ENCODE results near the gene COL6A1.
"Not testable (repeated sequence)": the region's sequence is repeated elsewhere in the genome, so short reads cannot be mapped to it uniquely, and the experiment has no call there.

Gene COL6A1

DNA sequence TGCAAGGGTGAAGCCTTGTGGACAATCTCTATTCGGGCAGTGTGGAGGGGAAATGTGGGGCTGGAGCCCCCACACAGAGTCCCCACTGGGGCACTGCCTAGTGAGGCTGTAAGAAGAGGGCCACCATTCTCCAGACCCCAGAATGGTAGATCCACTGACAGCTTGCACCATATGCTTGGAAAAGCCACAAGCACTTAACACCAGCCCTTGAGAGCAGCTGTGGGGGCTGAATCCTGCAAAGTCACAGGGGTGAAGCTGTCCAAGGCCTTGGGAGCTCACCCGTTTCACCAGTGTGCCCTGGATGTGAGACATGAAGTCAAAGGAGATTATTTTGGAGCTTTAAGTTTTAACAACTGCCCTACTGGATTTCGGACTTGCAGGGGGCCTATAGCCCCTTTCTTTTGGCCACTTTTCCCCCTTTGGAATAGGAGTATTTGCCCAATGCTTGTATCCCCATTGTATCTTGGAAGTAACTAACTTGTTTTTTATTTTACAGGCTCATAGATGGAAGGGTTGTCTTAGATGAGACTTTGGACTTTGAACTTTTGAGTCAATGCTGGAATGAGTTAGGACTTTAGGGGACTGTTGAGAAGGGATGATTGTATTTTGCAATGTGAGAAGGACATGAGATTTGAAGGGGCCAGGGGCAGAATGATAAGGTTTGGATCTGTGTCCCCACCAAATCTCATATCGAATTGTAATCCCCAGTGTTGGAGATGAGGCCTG lies 16.3 kb upstream of the COL6A1 start:
- no peak for DNase-seq (ENCODE audit: low spot score)

DNA sequence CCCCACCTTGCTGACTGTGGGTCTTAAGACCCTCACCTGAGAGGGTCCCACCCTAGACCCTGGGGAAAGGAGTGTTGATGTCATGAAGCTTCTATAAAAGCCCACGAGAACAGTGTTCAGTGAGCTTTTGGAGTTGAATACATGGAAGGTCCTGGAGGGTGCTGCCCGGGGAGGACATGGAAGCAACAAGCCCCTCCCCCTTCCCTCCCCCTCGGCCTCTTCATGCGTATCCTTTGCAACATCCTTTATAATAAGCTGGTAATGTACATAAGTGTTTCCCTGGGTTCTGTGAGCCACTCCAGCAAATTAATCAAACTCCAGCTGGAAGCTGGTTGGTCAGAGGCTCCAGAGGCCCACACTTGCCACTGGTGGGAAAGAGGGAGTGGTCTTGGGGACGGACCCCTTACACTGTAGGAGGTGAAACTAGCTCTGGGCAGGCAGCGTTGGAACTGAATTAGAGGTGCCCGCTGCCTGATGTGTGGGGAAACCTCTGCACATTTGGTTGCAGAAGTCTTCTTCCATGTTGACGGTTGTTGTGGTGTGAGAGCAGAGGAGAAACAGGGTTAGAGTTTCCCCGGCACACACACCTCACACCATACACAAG lies 14.7 kb upstream of the COL6A1 start:
- DNase-seq (ENCODE audit: low spot score): no peak

DNA sequence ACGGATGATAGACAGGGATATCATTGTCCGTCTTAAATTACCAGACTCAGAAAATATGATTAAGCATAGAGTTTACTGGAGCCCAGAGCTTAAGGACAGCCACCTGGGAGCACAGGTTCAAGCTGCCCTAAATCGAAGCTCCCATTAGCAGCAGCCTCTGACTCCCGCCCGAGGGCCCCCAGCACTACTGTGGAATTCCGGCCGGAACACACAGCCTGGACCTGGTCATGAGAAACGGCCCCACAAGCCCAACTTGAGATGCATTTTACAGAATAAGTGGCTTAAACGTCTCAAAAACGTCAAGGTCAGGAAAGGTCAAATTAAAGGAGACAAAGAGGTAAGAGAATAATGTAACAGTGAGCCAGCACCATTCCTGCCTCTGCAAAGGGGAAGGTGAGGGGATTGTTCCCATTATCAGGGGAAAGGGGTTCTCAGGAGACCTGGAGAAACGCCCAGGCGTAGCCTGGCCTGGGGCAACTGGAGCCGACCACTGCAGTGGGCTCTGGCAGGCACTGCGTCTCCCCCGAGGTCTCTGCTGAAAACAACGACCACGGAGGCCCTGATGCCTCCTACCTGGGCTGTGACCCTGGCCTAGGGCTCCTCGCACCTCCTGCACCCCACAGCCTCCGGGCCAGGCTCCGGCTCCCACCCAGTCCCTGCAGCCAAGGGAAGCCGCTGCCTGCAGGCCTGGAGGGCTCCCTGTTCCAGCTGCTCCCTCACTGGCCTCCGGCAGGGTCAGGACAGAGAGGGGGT lies 11.5 kb upstream of the COL6A1 start:
- DNase-seq (ENCODE audit: low spot score): no peak

DNA sequence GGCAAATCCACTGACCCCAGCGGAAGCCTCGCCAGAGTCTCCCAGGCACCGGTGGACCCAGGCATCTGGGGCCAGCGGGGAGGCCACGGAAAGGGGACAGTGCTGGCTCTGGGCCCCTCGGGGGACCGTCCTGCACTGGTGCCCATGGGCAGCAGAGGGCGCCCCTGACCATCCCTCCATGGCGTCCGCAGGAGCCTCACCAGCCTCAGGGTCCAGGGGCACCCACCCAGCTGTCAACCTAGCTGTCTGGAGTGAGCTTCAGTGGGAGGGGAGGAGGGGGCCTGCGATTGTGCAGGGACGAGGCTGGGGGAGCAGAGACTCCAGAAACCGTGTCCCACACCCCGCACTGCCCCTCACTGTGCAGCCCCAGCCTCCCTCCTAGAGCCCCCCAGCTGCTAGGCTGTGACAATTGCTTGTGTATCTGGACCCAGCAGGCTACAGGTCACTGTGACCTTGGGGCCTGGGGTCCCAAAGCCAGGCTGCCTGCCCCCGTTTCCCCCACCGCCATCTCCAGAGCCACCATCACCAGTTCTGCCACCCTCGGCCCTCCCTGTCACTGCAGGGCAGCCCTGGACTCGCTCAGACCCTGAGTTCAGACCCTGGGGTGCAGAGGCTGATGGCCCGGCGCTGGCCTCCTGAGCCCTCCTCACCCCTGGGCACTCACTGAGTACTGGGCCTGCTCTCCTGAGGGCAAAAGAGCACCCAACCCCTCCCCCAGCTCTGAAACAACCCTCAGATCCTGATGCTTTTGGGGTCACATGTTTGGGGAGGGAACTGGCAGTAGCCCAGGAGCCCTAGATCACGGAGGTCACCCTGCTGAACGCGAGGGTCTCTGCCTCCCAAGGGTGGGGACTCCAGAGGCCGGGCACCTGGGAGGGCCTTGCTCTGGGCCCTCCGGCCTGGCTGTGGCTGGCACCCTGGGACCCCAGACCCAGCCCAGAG lies 10.6 kb upstream of the COL6A1 start:
- DNase-seq (ENCODE audit: low spot score): peak; percentile 85

DNA sequence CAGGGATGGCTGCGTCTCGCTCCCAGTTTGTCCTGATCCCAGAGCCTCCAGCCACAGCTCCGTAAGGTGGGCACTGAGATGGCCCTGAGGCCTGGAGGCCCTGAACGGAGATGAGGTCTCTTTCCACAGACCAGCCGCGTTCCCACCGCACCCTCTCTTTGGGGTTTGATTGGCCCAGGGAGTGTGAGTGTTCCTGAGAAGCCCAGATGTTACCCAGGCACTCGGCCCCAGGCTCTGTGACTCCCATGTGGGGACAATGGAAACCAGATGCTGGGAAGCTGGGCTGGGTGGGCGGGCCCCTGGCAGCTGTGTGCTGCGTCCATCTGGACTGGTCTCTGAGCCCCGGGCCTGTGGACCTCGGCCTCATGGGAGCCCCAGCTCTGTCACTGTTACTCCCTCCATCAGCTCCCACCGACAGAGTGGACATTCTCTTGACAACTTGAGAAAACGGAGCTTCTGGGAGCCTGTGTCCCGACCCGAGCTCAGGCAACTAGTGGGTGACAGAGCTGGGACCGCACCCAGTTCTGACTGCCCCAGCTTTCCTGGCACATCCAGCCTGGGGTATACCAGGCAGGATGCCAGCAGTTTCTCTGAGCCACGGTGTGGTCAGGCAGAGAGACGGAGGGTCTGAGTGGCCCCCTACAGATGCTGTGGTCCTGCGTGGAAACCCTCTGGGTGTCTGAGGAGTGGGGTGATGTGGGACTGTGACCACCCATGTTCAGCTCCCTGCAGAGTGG lies 9.8 kb upstream of the COL6A1 start:
- peak; percentile 65 for DNase-seq (ENCODE audit: low spot score)

DNA sequence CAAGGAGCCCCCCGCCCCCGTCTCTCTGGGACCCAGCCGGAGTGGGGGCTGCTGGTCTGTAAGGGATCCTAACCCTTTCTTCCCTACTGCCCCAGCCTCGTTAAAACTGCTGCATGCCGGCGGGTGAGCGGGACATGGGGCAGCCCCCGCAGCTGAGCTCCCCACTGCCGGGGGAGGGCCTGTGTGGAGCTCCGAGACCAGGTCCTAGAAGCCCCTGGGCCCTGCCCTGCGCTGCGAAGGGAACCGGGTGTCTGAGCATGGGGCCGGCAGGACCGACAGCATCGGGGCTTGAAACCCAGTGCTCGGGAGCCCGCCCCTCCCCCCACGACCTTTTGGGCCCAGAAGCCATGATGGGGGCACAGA lies 9.2 kb upstream of the COL6A1 start:
- DNase-seq (ENCODE audit: low spot score): no peak

DNA sequence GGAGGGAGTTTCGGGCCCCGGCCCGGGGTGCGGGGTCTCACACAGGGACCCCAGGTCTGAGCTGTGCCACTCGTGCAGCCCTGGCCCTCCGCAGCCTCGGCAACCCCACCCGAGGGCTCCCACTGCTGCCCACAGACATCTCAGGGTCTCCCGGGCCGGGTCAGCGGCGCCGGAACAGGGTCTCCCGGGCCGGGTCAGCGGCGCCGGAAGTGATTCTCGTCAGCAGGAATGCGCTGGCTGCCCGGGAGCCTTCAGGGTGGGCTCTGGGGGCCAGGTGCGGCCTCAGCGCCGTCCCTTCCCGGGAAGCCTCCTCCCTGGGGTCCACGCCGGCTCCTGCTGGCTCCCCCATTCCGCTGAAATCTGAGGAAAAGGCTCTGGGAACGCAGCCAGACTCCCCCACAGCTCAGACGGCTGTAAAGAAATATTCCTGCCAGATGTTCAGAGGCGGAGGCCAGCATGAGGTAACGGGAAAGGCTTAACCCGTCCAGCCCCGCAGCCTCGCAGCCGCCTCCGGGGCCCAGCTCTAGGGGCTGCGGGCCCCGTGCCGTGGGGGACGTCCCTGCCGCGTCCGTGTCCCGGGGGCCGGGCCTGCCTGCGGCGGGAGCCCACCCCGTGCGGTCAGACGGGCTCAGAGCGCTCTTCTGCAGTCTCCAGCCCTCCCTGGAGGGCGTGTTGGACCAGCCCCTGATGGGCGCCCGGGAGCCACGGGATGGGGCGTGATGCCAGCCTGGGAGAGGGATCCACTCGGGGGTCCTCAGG lies 8.7 kb upstream of the COL6A1 start:
- DNase-seq (ENCODE audit: low spot score): peak; percentile 70

DNA sequence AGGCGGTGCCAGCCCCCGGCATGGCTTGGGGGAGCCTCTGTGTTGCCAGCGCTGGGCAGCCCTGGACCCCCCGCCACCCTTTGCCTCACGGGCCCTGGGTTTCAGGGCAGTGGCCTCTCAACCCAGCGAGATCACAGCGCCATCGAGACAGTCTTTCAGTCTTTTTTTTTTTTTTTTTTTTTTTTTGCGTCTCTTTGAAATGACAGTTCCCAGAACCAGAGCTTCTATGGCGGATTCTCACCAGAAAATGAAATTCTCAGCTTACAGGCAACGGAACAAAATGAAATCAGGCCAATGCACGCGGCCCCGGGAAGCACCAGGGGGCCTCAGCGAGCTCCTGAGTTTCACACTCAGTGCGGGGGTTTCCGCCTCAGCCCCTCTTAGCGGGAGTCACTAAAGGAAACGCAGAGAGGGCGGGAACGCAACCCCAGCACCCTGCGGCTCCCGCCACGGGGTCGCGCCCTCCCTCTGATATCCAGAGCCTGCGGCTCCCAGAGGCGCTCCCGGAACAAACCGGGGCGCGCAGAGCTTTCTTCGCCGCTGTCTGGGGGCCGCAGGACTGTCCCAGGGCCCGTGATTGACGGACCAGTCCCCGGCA lies 8.0 kb upstream of the COL6A1 start:
- DNase-seq (ENCODE audit: low spot score): no peak

DNA sequence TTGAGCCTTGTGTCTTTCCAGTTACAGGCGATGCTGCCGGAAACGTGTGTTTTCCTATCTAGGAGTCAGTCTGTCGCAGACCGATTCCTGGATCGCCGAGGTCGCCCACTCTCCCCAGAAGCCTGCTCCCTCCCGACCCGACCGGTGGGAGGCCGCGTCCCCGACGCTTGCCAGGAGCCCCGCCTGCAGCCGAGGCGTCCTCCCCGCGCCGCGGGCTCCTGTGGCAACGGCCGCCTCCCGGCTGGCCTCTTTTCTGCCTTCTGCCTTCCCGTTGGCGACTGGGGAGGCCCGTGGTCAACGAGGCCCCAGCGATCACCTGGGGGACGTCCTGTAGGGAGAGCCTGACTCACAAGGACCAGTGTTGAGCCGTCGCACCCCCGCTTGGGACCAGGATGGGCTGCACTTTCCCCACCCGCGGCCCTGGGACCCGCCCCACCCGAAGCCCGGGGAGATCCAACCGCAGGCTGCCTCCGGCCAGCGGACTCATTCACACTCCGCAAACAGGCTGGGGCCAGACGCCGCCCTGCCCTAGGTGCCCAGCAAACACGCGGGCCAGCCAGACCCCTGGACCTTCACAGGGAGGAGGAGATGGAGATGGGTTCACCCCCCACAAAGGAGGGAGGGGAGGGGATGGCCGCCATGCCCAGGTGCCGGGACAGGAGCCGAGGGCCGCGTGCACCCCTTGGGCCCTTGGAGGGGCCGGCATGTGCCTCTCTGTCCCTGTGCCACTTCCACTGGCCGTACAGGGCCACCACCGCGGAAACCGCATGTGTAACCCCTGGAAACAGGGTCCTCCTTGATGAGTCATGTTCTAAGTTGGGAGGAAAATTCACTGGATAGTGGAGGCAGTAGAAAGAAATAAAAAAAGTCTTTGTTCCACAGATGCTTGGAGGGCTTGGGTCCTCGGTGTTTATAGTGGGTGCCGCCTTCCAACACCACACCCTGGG lies 7.2 kb upstream of the COL6A1 start:
- DNase-seq (ENCODE audit: low spot score): peak; percentile 84

DNA sequence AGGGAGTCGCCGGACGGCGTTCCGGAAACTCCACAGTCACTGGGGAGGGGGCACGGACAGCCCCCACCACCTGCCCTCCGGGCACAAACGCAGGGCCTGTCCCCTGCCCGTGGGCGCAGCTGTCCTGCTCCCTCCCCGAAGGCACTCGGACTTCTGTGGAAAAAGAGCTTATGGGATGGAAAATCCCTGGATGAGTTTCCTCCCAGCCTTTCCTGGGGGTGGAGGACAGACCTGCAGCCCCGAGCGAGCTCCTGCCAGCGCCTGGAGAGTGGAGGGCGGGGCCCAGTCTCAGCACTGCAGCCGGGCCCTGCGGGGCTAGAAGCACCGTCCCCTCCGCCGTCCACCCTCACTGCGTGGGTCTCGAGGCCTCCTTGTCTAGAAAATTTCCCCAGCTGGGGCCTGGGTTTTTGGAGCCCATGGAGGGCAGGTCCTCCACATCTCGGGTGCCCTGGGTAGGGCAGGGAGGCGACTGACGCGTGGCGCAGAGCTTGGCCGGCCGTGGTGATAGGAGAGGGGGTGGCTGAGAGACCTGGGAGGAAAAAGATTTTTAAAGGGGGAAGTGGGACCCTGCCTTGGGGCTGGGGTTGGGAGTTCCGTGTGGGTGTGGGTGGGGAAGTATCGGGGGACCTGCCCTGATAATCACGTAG lies 6.4 kb upstream of the COL6A1 start:
- peak; percentile 66 for DNase-seq (ENCODE audit: low spot score)

DNA sequence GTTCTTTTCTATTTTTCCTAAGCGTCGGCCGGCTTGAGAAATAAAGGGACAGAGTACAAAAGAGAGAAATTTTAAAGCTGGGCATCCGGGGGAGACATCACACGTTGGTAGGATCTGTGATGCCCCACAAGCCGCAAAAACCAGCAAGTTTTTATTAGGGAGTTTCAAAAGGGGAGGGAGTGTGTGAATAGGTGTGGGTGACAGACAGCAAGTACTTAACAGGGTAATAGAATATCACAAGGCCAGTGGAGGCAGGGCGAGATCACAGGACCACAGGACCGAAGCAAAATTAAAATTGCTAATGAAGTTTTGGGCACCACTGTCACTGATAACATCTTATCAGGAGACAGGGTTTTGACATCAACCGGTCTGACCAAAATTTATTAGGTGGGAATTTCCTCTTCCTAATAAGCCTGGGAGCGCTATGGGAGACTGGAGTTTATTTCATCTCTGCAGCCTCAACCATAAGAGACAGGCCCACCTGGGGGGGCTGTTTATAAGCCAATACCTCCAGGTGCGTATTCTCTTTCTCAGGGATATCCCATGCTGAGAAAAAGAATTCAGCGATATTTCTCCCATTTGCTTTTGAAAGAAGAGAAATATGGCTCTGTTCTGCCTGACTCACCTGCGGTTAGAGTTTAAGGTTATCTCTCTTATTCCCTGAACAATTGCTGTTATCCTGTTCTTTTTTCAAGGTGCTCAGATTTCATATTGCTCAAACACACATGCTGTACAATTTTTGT lies 5.7 kb upstream of the COL6A1 start:
- not testable (repeated sequence) for DNase-seq (ENCODE audit: low spot score)

DNA sequence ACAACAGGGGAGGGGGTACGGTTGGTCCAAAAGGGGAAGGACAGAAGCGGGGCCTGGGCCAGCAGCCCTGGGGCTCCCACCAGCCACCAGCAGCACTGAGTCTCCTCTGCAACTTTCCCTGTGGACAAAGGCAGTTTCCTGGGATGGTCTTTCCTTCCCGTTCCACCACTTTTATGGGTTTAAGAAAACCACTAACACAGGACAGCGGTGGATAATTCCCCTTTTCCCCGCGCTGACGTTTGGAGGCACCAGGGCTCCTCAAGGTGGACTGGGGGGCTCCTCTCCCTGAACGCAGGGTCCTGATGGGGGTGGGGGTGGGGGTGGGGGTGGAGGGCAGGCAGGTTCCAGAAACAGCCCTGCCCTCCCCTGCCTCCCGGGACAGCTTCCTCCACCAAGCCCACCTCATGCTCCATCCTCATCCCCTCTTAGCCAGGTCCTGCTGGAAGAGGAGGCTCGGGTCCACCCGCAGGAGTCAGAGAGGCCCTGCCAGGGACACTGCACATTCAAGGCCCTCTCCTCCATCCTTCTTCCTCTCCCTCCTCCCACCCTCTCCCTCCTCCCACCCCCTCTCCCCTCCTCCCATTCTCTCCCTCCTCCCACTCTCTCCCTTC lies 4.8 kb upstream of the COL6A1 start:
- DNase-seq (ENCODE audit: low spot score): peak; percentile 45

DNA sequence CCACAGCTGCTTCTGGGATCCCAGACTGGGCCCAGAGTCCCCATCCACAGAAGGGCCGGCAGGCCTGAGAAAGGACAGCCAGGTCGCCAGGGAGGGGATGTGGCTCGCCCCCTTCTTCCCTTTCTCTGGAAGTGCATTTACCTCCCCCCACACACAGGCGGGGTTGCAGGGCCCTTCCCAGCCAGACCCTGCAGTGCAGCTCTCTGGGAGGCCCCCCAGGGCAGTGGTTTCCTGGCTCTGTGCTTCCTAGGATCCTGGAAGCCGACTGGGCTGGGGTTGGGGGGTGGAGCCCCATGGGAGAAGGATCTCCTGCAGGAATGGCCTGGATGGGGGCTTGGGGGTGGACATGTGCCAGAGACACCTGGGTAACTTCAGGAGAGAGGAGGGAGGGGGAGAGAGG lies 4.2 kb upstream of the COL6A1 start:
- peak; percentile 52 for DNase-seq (ENCODE audit: low spot score)

DNA sequence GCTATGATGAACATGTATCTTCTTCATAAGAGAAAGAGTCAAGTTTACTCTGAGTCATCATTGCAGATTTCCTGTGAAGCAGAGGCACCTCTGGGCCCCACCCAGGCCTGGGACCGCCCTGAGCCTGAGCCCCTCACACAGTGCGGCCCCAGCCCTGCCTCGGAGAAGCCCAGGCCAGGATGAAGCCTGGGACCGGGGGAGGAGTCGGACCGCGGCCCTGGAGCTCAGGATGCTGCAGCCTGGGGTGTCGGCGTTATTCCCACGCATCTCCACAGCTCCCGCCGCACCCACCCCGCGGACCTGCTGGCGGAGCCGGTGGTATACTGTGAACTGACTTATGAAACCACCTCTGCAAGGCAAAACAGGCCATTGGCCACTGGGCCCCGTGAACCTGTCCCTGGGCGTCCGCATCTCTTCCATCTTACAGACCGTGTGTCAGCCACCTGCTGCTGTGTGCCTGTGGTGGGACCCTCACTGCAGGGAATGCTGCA lies 2.4 kb upstream of the COL6A1 start:
- DNase-seq (ENCODE audit: low spot score): peak; percentile 48

DNA sequence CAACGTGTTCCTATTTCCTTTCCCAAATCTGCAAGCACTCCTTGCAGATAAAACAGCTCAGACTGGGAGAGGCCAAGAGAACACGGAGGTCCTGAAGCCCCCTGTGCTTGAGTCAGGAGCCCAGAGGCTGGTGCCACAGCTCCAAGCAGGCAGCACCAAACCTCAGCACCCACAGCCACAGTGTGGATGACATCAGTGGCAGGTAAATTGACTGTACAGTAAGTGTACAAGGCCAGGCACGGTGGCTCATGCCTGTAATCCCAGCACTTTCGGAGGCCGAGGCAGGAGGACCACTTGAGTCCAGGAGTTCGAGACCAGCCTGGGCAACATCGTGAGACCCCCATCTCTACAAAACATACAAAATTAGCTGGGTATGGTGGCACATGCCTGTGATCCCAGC lies 1.9 kb upstream of the COL6A1 start:
- peak; percentile 45 for DNase-seq (ENCODE audit: low spot score)

DNA sequence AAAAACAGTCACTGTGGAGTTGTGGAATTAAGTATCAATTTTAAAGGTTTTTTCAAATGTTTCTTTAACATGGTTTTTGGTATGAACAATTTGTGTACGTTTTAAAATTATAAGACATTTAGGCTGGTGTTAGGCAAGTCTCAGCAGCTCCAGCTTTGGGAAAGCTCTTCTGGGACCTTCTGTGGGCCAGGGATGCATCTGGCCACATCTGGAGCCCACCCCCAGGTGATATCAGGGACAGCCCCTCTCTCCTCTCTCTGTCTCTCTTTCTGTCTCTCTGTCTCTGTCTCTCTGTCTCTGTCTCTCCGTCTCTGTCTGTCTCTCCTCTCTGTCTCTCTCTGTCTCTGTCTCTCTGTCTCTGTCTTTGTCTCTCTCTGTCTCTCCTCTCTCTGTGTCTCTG lies 1.3 kb upstream of the COL6A1 start:
- no peak for DNase-seq (ENCODE audit: low spot score)

DNA sequence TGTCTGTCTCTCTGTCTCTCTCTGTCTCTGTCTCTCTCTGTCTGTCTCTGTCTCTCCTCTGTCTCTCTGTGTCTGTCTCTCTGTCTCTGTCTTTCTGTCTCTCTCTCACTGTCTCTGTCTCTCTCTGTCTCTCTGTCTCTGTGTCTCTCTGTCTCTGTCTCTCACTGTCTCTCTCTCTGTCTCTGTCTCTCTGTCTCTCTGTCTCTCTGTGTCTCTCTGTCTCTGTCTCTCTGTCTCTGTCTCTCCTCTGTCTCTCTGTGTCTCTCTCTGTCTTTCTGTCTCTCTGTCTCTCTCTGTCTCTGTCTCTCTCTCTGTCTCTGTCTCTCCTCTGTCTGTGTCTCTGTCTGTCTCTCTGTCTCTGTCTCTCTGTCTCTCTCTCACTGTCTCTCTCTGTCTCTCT lies 873 bp upstream of the COL6A1 start:
- no peak for DNase-seq (ENCODE audit: low spot score)

All from ecto neural progenitor cell (in vitro differentiated cells).